HepG2 (cell line): ENCODE measurements around the gene NHSL1. TPM values are rescaled to one million over a fixed set of nuclear protein-coding genes. Genes with fewer than 3 reads are reported as not detected.

Experiments used
- BRD4 ChIP-seq: sonication (generic); formaldehyde crosslinking; IDR thresholded peaks from 2 replicates; pipeline ENCODE4 v1.4.0; 2020; ENCODE audit warnings: missing genetic modification reagents
- DNMT1 ChIP-seq: sonication (generic); formaldehyde crosslinking; IDR thresholded peaks from 2 replicates; pipeline ENCODE4 v1.5.1; 2020; ENCODE audit warnings: mild to moderate bottlenecking, missing genetic modification reagents
- HDAC1 ChIP-seq: sonication (generic); formaldehyde crosslinking; IDR thresholded peaks from 2 replicates; pipeline ENCODE4 v1.5.1; 2020; ENCODE audit warnings: mild to moderate bottlenecking, missing genetic modification reagents
- HNRNPK ChIP-seq: fragments of 200-400 bp; formaldehyde crosslinking; IDR thresholded peaks from 2 replicates; pipeline ENCODE4 v1.6.1; 2018; ENCODE audit warnings: low read length, low read depth, moderate library complexity, mild to moderate bottlenecking; ENCODE audit not compliant: poor library complexity, severe bottlenecking
- IRF2 ChIP-seq: IDR thresholded peaks from 2 replicates; pipeline ENCODE4 v1.6.1; 2018; ENCODE audit warnings: missing genetic modification reagents, missing compliant biosample characterization
- MED8 ChIP-seq: sonication (generic); formaldehyde crosslinking; IDR thresholded peaks from 2 replicates; pipeline ENCODE4 v1.8.1; 2023; ENCODE audit warnings: mild to moderate bottlenecking, missing genetic modification reagents; ENCODE audit not compliant: insufficient replicate concordance
- RAD51 ChIP-seq: fragments of 450-650 bp; IDR thresholded peaks from 2 replicates; pipeline ENCODE4 v1.6.1; 2016; ENCODE audit warnings: borderline replicate concordance
- RARA ChIP-seq: IDR thresholded peaks from 2 replicates; pipeline ENCODE4 v1.6.1; 2016; ENCODE audit warnings: missing genetic modification reagents, missing compliant biosample characterization
- RCOR2 ChIP-seq: IDR thresholded peaks from 2 replicates; pipeline ENCODE4 v1.6.1; 2016; ENCODE audit warnings: missing biosample characterization, missing genetic modification reagents
- SALL2 ChIP-seq: sonication (generic); formaldehyde crosslinking; IDR thresholded peaks from 2 replicates; pipeline ENCODE4 v1.8.1; 2023; ENCODE audit warnings: mild to moderate bottlenecking, missing genetic modification reagents, inconsistent platforms
- SNAI1 ChIP-seq: sonication (generic); formaldehyde crosslinking; IDR thresholded peaks from 2 replicates; pipeline ENCODE4 v1.5.0; 2020; ENCODE audit warnings: mild to moderate bottlenecking, missing genetic modification reagents, borderline replicate concordance
- TCF12 ChIP-seq, 2 experiments: fragments of 450-650 bp in 1 of 2; sonication (generic) in 1 of 2; formaldehyde crosslinking in 1 of 2; IDR thresholded peaks; 2 replicates each; pipeline versions ENCODE4 v1.6.1 to v1.8.0; 2017 to 2022; ENCODE audit warnings: antibody characterized with exemption in 1 of 2, mild to moderate bottlenecking in 1 of 2, missing genetic modification reagents in 1 of 2, moderate library complexity in 1 of 2
- TOE1 ChIP-seq: sonication (generic); formaldehyde crosslinking; IDR thresholded peaks from 2 replicates; pipeline ENCODE4 v1.4.0; 2020; ENCODE audit warnings: mild to moderate bottlenecking, missing genetic modification reagents
- ZBTB8A ChIP-seq: sonication (generic); formaldehyde crosslinking; IDR thresholded peaks from 2 replicates; pipeline ENCODE4 v1.4.0; 2020; ENCODE audit warnings: mild to moderate bottlenecking, low read depth, missing genetic modification reagents, borderline replicate concordance
- ZNF24 ChIP-seq: fragments of 450-650 bp; IDR thresholded peaks from 2 replicates; pipeline ENCODE4 v1.6.1; 2017; ENCODE audit warnings: antibody characterized with exemption, mild to moderate bottlenecking
- ZNF564 ChIP-seq: sonication (generic); formaldehyde crosslinking; IDR thresholded peaks from 2 replicates; pipeline ENCODE4 v1.8.1; 2023; ENCODE audit warnings: mild to moderate bottlenecking, missing genetic modification reagents
- ZNF674 ChIP-seq: sonication (generic); formaldehyde crosslinking; IDR thresholded peaks from 2 replicates; pipeline ENCODE4 v1.5.0; 2020; ENCODE audit warnings: low read depth, mild to moderate bottlenecking, missing genetic modification reagents
- ZNF891 ChIP-seq: sonication (generic); formaldehyde crosslinking; IDR thresholded peaks from 2 replicates; pipeline ENCODE4 v1.5.0; 2020; ENCODE audit warnings: mild to moderate bottlenecking, missing genetic modification reagents
- ZSCAN29 ChIP-seq: sonication (generic); formaldehyde crosslinking; conservative IDR thresholded peaks from 2 replicates; pipeline ENCODE4 v1.4.0; 2020; ENCODE audit warnings: mild to moderate bottlenecking, missing genetic modification reagents
- polyA plus RNA-seq, 8 experiments: library from polyadenylated mRNA; depleted of rRNA in 3 of 8; stranded (reverse) in 7 of 8; unstranded in 1 of 8; fragments of >200 nt; fragmentation: Illumina TruSeq in 4 of 8; extraction: Trizol in 4 of 8; gene quantifications; 2 replicates each; pipeline versions ENCODE4 v1.2.1 to v1.2.3, GENCODE V29; 2011 to 2016; ENCODE audit warnings: low read depth in 4 of 8, missing spikeins in 1 of 8, mixed read lengths in 1 of 8; ENCODE audit not compliant: insufficient read depth in 1 of 8
- total RNA-seq, 5 experiments: library from RNA; depleted of rRNA; stranded (reverse); fragments of >200 nt; fragmentation: Illumina TruSeq; extraction: Trizol; gene quantifications; 2 replicates each; pipeline ENCODE4 v1.2.3, GENCODE V29; 2016; ENCODE audit warnings: low read depth in 1 of 5
- TF ChIP-seq, protein P1 (sequence below): IDR thresholded peaks from 2 replicates; pipeline ENCODE4 v1.6.1; 2016; ENCODE audit warnings: missing genetic modification reagents, missing compliant biosample characterization
- TF ChIP-seq, protein P2 (sequence below): IDR thresholded peaks from 2 replicates; pipeline ENCODE4 v1.6.1; 2012; ENCODE audit warnings: low read depth, low read length, improper control_type of control experiment
- TF ChIP-seq, protein P3 (sequence below): sonication (generic); formaldehyde crosslinking; IDR thresholded peaks from 2 replicates; pipeline ENCODE4 v1.4.0; 2020; ENCODE audit warnings: low read depth, missing genetic modification reagents

The NHSL1 gene
- total and polyA plus RNA-seq, 2 of the 13 experiments (the other 11 are each of a cell fraction or from before 2014, with no cell fraction given): 24.9 to 53.6 TPM

DNA sequence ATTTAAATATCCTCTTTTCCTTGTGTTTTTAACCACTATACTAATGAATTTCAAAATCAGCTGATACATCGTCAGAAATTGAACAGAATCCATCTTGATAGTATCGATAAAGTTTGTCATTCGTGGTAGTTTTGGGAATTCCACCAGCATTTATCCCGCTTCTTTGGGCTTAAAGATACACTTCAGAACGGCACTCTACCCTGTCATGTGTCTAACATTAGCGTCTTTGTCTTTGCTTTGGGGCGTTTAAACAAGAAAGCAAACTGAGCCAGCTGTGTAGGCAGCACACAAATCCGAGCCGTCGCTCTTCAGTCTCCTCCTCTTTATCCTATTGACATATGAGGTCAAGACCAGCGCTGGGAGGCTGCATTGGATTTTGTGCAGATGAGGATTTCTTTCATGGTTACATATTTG is 27.5 kb upstream of the NHSL1 start (continued):
- TF ChIP-seq HNRNPK (peak; percentile 26), ZBTB8A (no peak), ZNF24 (no peak), HDAC1 (CRISPR knock-in tag) (peak; percentile 86), SALL2 (CRISPR knock-in tag) (no peak), TOE1 (CRISPR knock-in tag) (0 out of 2 replicates have a peak, but pooled peaks have one; percentile 31), ZNF891 (CRISPR knock-in tag) (no peak), RARA (CRISPR knock-in tag) (peak; percentile 71), ZSCAN29 (CRISPR knock-in tag) (0 out of 2 replicates have a peak, but pooled peaks have one; percentile 35), TCF12 (IDR thresholded peaks at IDR 0.05) (no peak), TCF12 (CRISPR knock-in tag; IDR thresholded peaks at IDR 0.05) (no peak), ZNF674 (CRISPR knock-in tag) (no peak), IRF2 (CRISPR knock-in tag) (peak; percentile 65), ZNF564 (no peak), MED8 (CRISPR knock-in tag) (no peak), SNAI1 (CRISPR knock-in tag) (no peak), RCOR2 (CRISPR knock-in tag) (peak; percentile 70), BRD4 (no peak), DNMT1 (no peak), RAD51 (no peak)
- TF ChIP-seq, protein P1, sequence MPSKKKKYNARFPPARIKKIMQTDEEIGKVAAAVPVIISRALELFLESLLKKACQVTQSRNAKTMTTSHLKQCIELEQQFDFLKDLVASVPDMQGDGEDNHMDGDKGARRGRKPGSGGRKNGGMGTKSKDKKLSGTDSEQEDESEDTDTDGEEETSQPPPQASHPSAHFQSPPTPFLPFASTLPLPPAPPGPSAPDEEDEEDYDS (CRISPR knock-in tag): peak; percentile 49; the same call in 1 of the 2 replicates
- TF ChIP-seq, protein P2, sequence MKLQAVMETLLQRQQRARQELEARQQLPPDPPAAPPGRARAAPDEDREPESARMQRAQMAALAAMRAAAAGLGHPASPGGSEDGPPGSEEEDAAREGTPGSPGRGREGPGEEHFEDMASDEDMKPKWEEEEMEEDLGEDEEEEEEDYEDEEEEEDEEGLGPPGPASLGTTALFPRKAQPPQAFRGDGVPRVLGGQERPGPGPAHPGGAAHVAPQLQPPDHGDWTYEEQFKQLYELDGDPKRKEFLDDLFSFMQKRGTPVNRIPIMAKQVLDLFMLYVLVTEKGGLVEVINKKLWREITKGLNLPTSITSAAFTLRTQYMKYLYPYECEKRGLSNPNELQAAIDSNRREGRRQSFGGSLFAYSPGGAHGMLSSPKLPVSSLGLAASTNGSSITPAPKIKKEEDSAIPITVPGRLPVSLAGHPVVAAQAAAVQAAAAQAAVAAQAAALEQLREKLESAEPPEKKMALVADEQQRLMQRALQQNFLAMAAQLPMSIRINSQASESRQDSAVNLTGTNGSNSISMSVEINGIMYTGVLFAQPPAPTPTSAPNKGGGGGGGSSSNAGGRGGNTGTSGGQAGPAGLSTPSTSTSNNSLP: no peak
- TF ChIP-seq, protein P3, sequence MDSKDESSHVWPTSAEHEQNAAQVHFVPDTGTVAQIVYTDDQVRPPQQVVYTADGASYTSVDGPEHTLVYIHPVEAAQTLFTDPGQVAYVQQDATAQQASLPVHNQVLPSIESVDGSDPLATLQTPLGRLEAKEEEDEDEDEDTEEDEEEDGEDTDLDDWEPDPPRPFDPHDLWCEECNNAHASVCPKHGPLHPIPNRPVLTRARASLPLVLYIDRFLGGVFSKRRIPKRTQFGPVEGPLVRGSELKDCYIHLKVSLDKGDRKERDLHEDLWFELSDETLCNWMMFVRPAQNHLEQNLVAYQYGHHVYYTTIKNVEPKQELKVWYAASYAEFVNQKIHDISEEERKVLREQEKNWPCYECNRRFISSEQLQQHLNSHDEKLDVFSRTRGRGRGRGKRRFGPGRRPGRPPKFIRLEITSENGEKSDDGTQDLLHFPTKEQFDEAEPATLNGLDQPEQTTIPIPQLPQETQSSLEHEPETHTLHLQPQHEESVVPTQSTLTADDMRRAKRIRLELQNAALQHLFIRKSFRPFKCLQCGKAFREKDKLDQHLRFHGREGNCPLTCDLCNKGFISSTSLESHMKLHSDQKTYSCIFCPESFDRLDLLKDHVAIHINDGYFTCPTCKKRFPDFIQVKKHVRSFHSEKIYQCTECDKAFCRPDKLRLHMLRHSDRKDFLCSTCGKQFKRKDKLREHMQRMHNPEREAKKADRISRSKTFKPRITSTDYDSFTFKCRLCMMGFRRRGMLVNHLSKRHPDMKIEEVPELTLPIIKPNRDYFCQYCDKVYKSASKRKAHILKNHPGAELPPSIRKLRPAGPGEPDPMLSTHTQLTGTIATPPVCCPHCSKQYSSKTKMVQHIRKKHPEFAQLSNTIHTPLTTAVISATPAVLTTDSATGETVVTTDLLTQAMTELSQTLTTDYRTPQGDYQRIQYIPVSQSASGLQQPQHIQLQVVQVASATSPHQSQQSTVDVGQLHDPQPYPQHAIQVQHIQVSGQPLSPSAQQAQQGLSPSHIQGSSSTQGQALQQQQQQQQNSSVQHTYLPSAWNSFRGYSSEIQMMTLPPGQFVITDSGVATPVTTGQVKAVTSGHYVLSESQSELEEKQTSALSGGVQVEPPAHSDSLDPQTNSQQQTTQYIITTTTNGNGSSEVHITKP (CRISPR knock-in tag): no peak
